ENCODE results near the gene NECAB2.

The NECAB2 gene

GRCh38 chr16:83967838-83968305 is at the start of gene NECAB2:
Gene NECAB2 (plus strand): TSS chr16:83968244. CDS start chr16:83968649, 405 bp downstream.
- peak; percentile 95 for DNase-seq (ENCODE audit: low spot score)

GRCh38 chr16:83920894-83921491 is 47.1 kb upstream of the NECAB2 start:
- no peak for DNase-seq (ENCODE audit: low spot score)

GRCh38 chr16:83923581-83924365 is 44.3 kb upstream of the NECAB2 start:
- DNase-seq (ENCODE audit: low spot score), result no peak

GRCh38 chr16:83924686-83925085 is 43.4 kb upstream of the NECAB2 start:
- no peak for DNase-seq (ENCODE audit: low spot score)

- no peak for DNase-seq (ENCODE audit: low spot score)
Measured at GRCh38 chr16:83925095-83925905, 42.7 kb upstream of the NECAB2 start.

- no peak for DNase-seq (ENCODE audit: low spot score)
Measured at GRCh38 chr16:83925957-83926725, 41.9 kb upstream of the NECAB2 start.

GRCh38 chr16:83926726-83927397 is 41.2 kb upstream of the NECAB2 start:
- DNase-seq (ENCODE audit: low spot score), result peak; percentile 93

GRCh38 chr16:83928341-83929055 is 39.5 kb upstream of the NECAB2 start:
- DNase-seq (ENCODE audit: low spot score), result peak; percentile 84

GRCh38 chr16:83929811-83930555 is 38.1 kb upstream of the NECAB2 start:
- DNase-seq (ENCODE audit: low spot score), result no peak

GRCh38 chr16:83930730-83931500 is 37.1 kb upstream of the NECAB2 start:
- DNase-seq (ENCODE audit: low spot score), result no peak

DNA sequence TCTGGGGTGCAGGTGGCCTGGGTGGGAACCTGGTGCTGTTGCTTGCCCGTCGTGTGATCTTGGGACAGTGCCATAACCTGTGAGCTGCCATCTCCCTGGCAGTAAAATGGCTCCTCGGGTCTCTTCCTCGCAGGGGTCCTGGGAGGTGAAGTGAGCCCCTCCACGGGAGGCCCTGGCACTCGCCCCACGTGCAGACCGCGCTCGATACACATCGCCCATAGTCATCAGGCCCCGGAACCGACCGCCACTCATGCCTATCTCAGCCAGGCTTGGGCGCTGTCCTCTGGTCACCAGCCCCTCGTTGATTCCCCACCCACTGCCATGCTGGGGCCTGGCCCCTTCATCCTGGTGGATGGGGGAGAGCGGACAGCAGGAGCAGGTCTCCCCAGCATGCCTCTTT is 36.5 kb upstream of the NECAB2 start:
- no peak for DNase-seq (ENCODE audit: low spot score)

- DNase-seq (ENCODE audit: low spot score), result no peak
Measured at GRCh38 chr16:83932304-83932703, 35.7 kb upstream of the NECAB2 start.

- DNase-seq (ENCODE audit: low spot score), result no peak
Measured at GRCh38 chr16:83932955-83933673, 34.9 kb upstream of the NECAB2 start.

DNA sequence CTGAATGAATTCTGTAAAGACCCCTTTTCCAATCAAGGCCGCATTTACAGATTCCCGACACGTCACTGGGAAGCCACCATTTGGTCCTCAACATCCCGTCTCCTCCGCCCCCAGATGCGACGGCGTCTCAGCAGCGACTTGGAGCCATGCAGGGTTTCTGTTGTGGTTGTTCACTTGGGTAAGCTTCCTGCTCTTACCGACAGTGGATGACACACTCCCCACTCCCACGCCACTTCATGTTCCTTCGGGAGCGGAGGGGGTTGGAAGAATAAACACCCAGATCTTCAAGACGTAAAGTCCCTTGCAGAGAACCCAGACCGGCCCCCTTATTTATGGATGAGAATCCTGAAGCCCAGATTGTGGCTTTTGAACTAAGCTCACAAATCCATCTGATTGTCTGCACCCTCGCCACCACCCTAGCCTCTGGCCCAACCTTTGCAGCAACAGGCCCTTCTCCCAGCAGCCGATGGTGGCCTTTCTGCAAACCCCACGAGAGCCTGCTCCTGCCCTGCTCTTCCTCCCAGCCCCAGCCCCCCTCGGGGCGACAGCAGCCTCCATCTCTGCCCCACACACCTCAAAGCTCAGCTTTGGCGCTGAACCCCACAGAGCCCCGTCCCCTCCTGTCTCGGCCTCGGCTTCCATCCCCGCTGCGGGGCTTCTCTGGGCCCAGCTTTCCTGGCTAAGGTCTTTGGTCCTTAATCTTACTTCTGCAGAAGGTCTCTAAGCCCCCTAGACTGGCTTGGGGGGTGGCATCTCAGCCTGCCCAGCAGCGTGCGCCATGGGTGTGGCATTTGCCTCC is 34.0 kb upstream of the NECAB2 start:
- DNase-seq (ENCODE audit: low spot score), result peak; percentile 50

- no peak for DNase-seq (ENCODE audit: low spot score)
Measured at GRCh38 chr16:83934684-83934977, 33.4 kb upstream of the NECAB2 start.

DNA sequence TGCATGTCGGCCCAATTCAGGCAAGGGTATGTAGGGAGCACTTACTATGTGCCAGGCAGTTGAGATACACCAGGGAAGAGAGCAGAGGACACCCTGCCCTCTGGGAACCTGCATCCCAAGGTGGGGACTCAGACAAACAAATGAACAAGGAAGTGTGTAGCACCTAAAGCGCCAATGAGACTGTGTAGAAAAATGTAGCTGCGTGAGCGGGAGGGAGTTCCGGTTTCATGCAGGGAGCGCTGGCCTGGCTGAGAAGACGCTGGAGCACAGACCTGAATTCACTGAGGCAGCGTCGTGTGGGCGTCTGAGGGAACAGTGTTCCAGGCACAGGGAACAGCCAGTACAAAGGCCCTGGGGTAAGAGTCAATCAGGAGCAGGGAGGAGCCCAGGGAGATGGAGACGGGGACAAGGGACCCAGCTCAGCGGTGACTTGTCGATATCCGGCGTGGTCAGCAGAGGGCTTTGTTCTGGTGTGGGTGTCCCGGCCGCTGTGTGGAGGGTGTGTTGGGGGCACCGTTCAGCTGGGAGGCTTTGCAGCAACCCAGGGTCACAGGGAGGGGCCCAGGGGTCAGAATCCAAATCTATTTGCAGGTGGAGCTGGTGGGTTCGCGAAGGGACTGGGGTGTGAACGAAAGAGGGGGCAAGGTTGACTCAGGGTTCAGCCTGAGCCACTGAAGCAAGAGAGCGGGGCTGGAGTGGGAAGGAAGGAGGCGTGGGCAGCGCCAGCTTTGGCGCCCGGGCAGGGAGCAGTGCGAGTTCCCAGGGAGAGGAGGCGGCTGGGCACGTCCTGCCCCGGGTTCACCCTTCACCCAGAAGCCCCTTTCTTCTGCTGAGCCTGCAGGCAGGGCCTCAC is 32.8 kb upstream of the NECAB2 start:
- DNase-seq (ENCODE audit: low spot score), result no peak

DNA sequence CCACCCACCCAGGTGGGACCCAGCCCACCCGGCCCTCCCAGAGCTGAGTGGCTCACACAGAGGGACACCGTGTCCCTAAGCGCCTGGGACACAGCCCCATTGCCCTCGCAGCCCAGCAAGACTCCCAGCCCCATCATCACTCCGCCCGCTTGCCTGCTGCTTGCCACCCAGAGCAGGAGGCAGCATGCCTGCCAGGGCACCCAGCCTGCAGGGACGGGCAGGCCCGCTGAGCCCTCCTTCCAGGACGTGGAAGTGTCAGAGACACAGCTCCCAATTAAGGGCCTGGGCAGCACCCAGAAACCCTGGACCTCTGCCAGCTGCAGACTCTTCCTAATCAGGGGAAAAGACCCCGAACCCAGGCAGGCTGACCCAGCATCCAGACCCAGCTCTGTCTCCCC is 32.2 kb upstream of the NECAB2 start:
- no peak for DNase-seq (ENCODE audit: low spot score)
